Effector memory CD8-positive, alpha-beta T cell (primary cell): Measurements from ENCODE around the gene NEIL3.
"Not testable (repeated sequence)": the region's sequence is repeated elsewhere in the genome, so short reads cannot be mapped to it uniquely, and the experiment has no call there.

Experiments used
- ATAC-seq: fragments of 150-1000 bp; cut with Tn5 transposase; replicated peaks from 2 replicates; pipeline ENCODE4 v1.10.0; 2021; ENCODE audit warnings: mild to moderate bottlenecking, moderate library complexity
- DNase-seq, 3 experiments: peaks; one replicate each; pipeline ENCODE4 v3.0.0; 2021
- H3K27ac Mint-ChIP-seq, 2 donors: one replicate each; pipeline ENCODE4 v1.8.0; 2022; ENCODE audit warnings: mild to moderate bottlenecking in 2 of 2, mixed read lengths in 2 of 2, moderate library complexity in 2 of 2
- H3K27me3 Mint-ChIP-seq, 2 donors: one replicate each; pipeline ENCODE4 v1.8.0; 2022; ENCODE audit warnings: mixed read lengths in 2 of 2
- H3K36me3 Mint-ChIP-seq: one replicate; pipeline ENCODE4 v1.8.0; 2022; ENCODE audit warnings: mild to moderate bottlenecking, moderate library complexity, mixed read lengths; ENCODE audit not compliant: insufficient read depth
- H3K4me1 Mint-ChIP-seq, 2 donors: one replicate each; pipeline ENCODE4 v1.8.0; 2022; ENCODE audit warnings: low read depth in 2 of 2, mixed read lengths in 2 of 2
- H3K4me3 Mint-ChIP-seq, 2 donors: one replicate each; pipeline ENCODE4 v1.8.0; 2022; ENCODE audit warnings: mild to moderate bottlenecking in 2 of 2, mixed read lengths in 2 of 2, moderate library complexity in 2 of 2
- H3K9me3 Mint-ChIP-seq, 2 donors: one replicate each; pipeline ENCODE4 v1.8.0; 2022; ENCODE audit warnings: mixed read lengths in 2 of 2

The NEIL3 gene

DNA sequence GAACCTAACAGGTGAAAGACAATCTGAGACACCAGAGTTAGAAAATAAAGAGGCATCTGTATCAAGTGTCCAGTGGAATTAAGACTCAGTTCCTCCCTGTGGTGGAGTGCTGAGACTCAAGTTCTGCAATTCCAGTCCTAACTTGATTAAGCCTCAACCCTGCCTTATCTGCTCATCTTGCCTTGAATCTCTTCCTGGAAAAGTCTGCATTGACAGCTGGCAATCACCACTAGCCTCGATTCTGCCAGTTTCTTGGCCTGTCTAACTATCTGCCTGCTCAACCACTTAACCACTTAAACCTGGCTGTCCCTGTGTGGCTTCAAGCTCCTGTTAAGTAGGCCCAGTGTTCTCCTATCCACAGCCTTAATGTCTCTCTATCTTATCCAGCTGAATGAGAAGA is 22.4 kb upstream of the NEIL3 start:
- no peaks in the 10 kb centered on the region for H3K9me3 Mint-ChIP-seq
- H3K27ac Mint-ChIP-seq = no peak overlapping the region
- DNase-seq (no peak), ATAC-seq (no peak)
- no peaks in the 10 kb centered on the region for H3K4me1 Mint-ChIP-seq
- H3K27me3 Mint-ChIP-seq = no peaks in the 10 kb centered on the region
- H3K36me3 Mint-ChIP-seq = peaks cover 2% of the 10 kb centered on the region
- no peak overlapping the region for H3K4me3 Mint-ChIP-seq

- no peaks in the 10 kb centered on the region for H3K4me1 Mint-ChIP-seq
- peaks cover 2% of the 10 kb centered on the region for H3K36me3 Mint-ChIP-seq
- H3K9me3 Mint-ChIP-seq = no peaks in the 10 kb centered on the region
- ATAC-seq (no peak), DNase-seq (no peak)
- H3K27ac Mint-ChIP-seq = no peak overlapping the region
- H3K4me3 Mint-ChIP-seq = no peak overlapping the region
- peaks cover 0 to 3% of the 10 kb centered on the region in 2 donors for H3K27me3 Mint-ChIP-seq
Observed at GRCh38 chr4:177288335-177288734, 21.3 kb upstream of the NEIL3 start.

DNA sequence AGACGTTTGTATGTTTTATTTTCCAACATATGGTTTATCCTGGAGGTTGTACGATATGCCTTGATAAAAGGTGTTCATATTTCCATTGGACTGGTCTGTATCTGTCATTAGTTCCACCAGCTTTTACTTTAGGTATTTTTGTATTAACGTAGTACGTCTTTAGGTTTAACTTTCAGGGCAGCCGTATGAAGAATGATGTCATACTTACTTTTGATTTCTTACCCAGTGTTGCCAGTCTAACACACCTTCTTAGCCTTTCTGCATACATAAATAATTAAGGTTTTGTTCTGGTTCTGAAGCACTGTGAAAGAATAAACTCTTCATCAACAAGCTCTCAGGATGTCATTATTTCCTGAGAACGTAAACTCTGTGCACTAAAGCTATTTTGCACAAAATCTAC is 18.9 kb upstream of the NEIL3 start:
- no peaks in the 10 kb centered on the region for H3K9me3 Mint-ChIP-seq
- no peak for DNase-seq
- H3K4me1 Mint-ChIP-seq = no peaks in the 10 kb centered on the region
- H3K4me3 Mint-ChIP-seq = no peak overlapping the region
- peaks cover 0 to 6% of the 10 kb centered on the region in 2 donors for H3K27me3 Mint-ChIP-seq
- no peak overlapping the region for H3K27ac Mint-ChIP-seq
- peaks cover 2% of the 10 kb centered on the region for H3K36me3 Mint-ChIP-seq
- no peak for ATAC-seq

DNA sequence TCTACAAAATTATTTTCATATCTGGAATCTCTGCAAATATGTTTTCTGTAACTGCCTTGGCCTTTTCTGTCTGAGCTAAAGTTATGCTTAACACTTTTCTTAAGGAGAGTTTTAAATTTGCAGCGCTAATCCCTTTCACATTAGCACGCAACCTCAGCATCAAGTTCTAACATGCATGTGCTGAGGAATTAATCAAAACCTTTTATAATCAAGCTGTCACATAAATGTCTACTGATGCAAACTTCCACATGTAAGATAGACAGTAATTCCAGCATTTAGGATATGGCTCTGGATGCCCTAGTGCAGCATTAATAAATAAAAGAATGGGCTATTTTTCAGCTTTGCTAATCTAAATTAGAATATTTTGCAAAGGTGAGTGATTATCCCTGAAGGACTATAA is 17.5 kb upstream of the NEIL3 start:
- H3K4me1 Mint-ChIP-seq = no peaks in the 10 kb centered on the region
- no peak for DNase-seq
- H3K4me3 Mint-ChIP-seq = no peak overlapping the region
- H3K27ac Mint-ChIP-seq = no peak overlapping the region
- H3K36me3 Mint-ChIP-seq = peaks cover 2% of the 10 kb centered on the region
- no peaks in the 10 kb centered on the region for H3K9me3 Mint-ChIP-seq
- no peak for ATAC-seq
- peaks cover 0 to 6% of the 10 kb centered on the region in 2 donors for H3K27me3 Mint-ChIP-seq

GRCh38 chr4:177293208-177294033 is 16.3 kb upstream of the NEIL3 start:
- Mint-ChIP-seq H3K4me1 (no peaks in the 10 kb centered on the region), H3K36me3 (no peaks in the 10 kb centered on the region), H3K27ac (no peak overlapping the region), H3K27me3 (peaks cover 0 to 6% of the 10 kb centered on the region in 2 donors), H3K4me3 (no peak overlapping the region), H3K9me3 (no peaks in the 10 kb centered on the region)
- no peak for ATAC-seq
- no peak for DNase-seq

- DNase-seq (no peak), ATAC-seq (no peak)
- H3K36me3 Mint-ChIP-seq = no peaks in the 10 kb centered on the region
- H3K27ac Mint-ChIP-seq = no peak overlapping the region
- H3K27me3 Mint-ChIP-seq = peaks cover 5 to 6% of the 10 kb centered on the region in 2 donors
- no peak overlapping the region for H3K4me3 Mint-ChIP-seq
- no peaks in the 10 kb centered on the region for H3K9me3 Mint-ChIP-seq
- H3K4me1 Mint-ChIP-seq = no peaks in the 10 kb centered on the region
Observed at GRCh38 chr4:177297785-177298391, 11.8 kb upstream of the NEIL3 start.

DNA sequence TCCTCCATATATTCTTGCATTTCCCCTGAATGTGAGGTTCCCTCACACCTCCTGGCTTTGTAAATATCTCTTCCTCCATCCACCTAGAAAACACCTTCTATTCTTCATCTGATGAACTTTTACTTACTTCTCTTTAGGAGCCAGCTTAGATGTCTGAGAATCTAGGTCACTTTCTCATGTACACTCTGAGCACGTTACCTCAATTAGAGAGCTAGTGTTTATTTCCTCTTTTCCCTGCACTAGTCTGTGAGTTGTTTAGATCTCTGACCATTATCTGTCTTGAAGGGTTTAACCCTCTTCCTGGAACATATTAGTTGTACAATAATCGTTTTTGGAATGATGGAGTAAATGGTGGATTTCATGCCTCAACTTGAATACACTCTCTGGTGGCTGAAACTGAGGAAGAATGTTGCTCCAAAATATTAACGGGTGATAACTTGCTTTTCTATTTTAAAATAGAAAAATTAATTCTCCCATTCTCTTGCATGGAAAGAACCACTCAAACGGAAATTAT is 8.5 kb upstream of the NEIL3 start:
- no peaks in the 10 kb centered on the region for H3K36me3 Mint-ChIP-seq
- no peak for ATAC-seq
- peaks cover 0 to 5% of the 10 kb centered on the region in 2 donors for H3K27me3 Mint-ChIP-seq
- H3K9me3 Mint-ChIP-seq = no peaks in the 10 kb centered on the region
- DNase-seq = no peak
- no peak overlapping the region for H3K27ac Mint-ChIP-seq
- H3K4me1 Mint-ChIP-seq = no peaks in the 10 kb centered on the region
- H3K4me3 Mint-ChIP-seq = no peak overlapping the region

DNA sequence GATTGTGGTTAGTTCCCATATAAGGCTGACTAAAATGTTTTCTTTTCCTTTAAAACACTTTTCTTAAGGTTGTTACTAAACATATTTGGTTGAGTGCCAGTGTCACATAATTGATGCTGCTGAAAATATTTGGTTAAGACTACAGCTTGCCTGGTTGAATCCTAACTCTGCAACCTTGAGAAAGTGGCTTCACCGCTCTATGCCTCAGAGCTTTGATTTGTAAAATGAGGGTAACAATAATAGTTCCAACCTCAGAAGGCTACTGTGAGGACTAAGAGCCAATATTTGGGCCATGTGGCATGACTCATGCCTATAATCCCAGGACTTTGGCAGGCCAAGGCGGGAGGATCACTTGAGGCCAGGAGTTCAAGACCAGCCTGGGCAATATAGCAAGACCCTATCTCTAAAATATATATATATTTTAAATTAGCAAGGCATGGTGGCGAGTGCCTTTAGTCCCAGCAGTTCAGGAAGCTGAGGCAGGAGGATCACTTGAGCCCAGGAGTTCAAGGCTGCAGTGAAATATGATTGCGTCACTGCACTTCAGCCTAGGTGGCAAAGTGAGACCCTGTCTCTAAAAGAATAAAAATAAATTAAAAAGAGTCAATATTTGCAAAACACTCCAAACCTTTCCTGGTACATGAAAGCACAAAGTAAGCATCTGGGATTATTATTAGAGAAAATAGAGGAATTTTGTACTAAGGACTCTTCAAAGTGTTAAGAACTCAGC is 7.1 kb upstream of the NEIL3 start:
- DNase-seq (no peak), ATAC-seq (no peak)
- Mint-ChIP-seq H3K9me3 (no peaks in the 10 kb centered on the region), H3K36me3 (no peaks in the 10 kb centered on the region), H3K27ac (no peak overlapping the region), H3K4me1 (no peaks in the 10 kb centered on the region), H3K4me3 (no peak overlapping the region), H3K27me3 (peaks cover 0 to 5% of the 10 kb centered on the region in 2 donors)

- no peak for ATAC-seq
Observed at GRCh38 chr4:177304094-177304493, 5.6 kb upstream of the NEIL3 start.

GRCh38 chr4:177304864-177305263 is 4.8 kb upstream of the NEIL3 start:
- not testable (repeated sequence) for H3K27me3 Mint-ChIP-seq, H3K4me3 Mint-ChIP-seq, H3K9me3 Mint-ChIP-seq, ATAC-seq, H3K27ac Mint-ChIP-seq, H3K36me3 Mint-ChIP-seq, DNase-seq
- H3K4me1 Mint-ChIP-seq = peaks cover 12 to 16% of the 10 kb centered on the region in 2 donors

More at GRCh38 chr4:177304094-177304493, 5.6 kb upstream of the NEIL3 start:
- DNase-seq = no peak
- Mint-ChIP-seq H3K27ac (no peak overlapping the region), H3K4me3 (no peak overlapping the region), H3K36me3 (peaks cover under 1% of the 10 kb centered on the region), H3K27me3 (peaks cover 0 to 5% of the 10 kb centered on the region in 2 donors), H3K9me3 (no peaks in the 10 kb centered on the region), H3K4me1 (peaks cover 5 to 11% of the 10 kb centered on the region in 2 donors)

DNA sequence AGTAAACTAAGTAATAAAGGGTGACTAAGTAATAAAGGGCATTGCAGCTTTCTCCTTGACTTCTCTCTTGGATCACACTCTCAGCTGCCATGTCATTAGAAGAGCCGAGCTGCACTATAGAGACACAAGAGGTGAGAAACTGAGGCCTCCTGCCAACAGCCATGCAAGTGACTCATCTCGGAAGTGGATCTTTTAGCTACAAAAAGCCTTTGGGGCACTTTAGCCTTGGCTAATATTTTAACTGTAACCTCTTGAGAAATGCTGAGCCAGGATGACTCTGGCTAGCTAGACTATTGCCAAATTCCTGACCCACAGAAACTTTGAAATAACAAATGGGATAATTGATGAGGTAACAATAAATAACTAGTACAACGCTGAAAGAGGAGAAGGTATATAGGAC is 1.5 kb upstream of the NEIL3 start:
- Mint-ChIP-seq H3K27me3 (no peaks in the 10 kb centered on the region), H3K27ac (peak overlapping the region; percentile 71 to 76), H3K9me3 (no peaks in the 10 kb centered on the region), H3K4me3 (peak overlapping the region in 1 of 2 donors; percentile 93), H3K36me3 (peaks cover 12% of the 10 kb centered on the region), H3K4me1 (peaks cover 19 to 22% of the 10 kb centered on the region in 2 donors)
- DNase-seq (no peak), ATAC-seq (no peak)

DNA sequence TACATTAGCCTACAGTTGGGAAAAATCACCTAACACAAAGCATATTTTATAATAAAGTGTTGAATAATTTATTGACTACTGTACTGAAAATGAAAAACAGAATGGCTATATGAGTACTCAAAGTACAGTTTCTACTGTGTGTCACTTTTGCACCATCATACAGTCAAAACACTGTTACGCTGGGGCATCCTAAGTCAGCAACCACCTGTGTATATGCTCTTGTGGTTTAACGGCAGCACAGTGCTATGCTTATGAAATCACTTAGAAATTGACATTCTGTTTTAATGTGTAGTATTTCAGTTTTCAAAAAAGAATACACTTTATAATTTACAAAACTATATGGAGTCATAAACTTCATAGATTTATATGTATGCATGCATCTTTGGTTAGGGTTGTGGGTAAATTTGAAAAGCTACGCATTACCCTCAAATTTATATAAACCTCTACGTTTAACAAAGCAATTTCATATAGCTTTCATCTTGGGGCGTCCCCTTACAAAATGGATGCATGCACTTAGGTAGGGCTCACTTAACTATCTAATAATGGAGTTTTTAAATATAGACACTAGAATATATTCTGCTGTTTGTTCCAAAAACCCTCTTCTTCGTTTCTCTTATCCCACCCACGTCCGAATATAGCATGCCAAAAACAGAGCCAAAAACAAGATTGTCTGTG is 690 bp upstream of the NEIL3 start:
- Mint-ChIP-seq H3K27ac (peak overlapping the region; percentile 71 to 76), H3K4me3 (peak overlapping the region; percentile 93 to 98), H3K36me3 (peaks cover 12% of the 10 kb centered on the region), H3K9me3 (no peaks in the 10 kb centered on the region), H3K27me3 (no peaks in the 10 kb centered on the region), H3K4me1 (peaks cover 19 to 22% of the 10 kb centered on the region in 2 donors)
- ATAC-seq (peak; percentile 31), DNase-seq (no peak)

DNA sequence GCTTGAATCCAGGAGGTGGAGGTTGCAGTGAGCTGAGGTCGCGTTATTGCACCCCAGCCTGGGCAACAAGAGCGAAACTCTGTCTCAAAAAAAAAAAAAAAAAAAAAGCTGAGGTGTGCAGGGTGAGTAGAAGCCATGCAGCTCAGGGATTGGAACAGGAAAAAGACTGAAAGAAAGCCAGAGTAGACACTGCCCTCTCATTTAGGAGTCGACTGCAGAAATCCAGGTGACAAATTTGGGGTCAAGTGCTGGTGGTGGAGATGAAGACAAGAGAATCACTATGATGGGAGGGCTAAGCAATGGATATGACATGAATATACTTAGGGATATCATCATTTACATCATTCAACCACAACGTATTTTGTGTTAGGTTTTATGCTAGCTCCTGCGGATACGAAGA is 1.9 kb downstream of the NEIL3 start:
- Mint-ChIP-seq H3K27me3 (no peaks in the 10 kb centered on the region), H3K27ac (no peak overlapping the region), H3K9me3 (no peaks in the 10 kb centered on the region), H3K4me1 (peaks cover 24 to 36% of the 10 kb centered on the region in 2 donors), H3K36me3 (peaks cover 12% of the 10 kb centered on the region), H3K4me3 (peak overlapping the region; percentile 55 to 93)
- ATAC-seq (no peak), DNase-seq (no peak)
